HG03439 (cell line): ENCODE data around the gene RUNX2.
A peak's percentile ranks its signal among the peaks of the same experiment; 100 is the strongest.

Experiments
- ATAC-seq: cut with Tn5 transposase; IDR thresholded peaks from one replicate; pipeline ENCODE4 v1.9.1; 2021; ENCODE audit warnings: mild to moderate bottlenecking, moderate library complexity; ENCODE audit not compliant: unreplicated experiment

RUNX2 gene

DNA sequence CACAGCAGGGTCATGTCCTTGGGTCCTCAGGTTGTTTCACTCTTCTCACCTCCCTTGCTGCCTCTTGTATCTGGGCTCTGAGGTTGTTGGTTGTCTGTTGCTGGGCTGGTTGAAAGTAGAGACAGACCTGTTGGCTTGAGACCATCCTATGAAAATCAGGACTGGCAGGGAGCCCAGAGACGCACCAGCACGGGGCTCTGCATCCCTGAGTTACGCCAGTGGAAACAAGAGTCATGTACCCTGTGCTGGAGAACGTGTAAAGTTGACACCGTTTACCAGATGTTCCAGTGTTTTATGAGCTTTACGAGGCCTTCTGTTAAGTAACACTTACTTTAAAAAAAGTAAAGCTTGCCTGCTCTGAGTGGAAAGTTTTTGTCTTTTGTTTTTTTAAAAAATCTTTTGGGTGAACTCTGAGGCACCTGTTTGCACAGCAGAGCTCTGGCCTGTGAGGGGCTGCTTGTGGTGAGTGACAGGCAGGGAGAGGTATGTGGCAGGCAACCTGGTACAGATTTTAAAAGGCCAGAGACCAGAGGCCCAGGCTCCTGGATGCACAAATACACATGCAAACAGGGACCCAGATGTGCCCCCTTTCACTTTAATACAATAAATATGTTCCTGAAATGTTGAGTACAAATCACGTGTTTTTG is 309.6 kb downstream of the RUNX2 start:
- no peak for ATAC-seq

DNA sequence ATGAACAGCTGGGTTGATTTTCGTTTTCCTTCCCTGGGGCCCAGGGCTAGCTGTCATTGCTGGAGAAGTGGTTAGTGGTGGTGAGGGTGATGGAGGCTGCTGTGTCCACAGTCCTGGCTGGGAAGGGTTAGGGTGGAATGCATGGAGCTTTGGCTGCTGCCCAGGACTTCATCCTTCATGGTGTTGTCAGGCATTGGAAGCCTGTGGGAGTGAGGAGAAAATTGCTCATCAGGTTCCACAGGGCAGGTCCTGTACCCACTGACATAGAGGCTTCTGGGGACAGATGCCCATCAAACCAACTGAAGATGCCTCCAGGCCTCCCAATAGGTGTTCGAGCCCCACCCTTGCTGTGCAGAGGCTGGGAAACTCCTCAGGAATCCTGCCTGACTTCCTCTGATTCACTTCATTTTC is 312.0 kb downstream of the RUNX2 start:
- no peak for ATAC-seq

DNA sequence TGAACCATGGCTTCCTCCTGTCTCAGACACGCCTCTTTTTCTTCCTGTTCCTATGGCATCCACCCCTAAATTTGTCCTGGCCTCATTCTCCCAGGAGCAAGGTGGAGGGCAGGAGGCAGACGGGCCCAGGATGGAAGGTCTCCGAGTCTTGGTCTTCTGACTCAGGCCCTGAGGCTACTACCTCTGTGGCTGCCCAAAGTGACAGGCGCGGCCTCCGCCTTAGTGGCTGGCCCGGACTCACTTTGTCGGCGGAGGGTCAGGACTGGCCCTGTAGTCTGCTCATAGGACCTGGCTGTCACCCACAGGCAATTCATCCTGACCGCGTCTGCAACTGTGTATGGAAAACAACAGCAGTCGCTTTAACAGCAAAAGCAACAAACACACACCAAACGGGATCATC is 312.7 kb downstream of the RUNX2 start:
- no peak for ATAC-seq

DNA sequence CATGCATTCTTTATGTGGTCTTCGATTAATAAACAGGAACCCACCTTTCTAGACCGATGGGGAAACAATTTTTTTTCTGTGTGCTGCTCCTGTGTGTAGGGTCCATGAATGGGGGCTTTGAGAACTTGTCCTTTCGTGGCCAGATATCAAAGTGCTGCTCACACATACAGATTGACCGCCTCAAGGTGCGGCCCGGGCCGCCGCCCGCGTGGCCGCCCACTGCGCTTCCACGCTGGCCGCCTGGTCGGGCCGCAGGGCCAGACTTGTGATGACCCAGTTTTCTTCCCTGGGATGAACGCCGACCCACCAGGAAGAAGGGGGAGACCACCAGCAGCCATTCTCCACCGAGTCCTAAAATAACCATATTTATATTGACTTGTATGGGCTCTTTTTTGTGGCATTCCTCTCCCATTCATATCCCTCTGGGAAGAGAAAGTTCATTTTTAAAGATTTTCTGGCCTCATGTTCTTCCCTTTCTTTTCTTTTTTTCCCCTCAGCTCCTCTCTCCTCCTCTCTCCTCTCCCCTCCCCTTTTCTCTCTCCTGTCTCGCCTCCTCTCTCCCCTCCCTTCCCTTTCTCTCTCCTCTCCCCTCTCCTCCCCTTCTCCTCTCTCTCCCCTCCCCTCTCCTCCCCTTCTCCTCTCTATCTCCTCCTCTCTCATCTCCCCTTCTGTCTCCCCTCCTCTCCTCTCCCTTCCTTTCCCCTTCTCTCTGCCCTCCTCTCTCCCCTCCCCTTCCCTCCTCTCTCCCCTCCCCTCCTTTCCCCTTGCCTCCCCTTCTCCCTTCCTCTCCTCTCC is 314.4 kb downstream of the RUNX2 start:
- ATAC-seq, result no peak

DNA sequence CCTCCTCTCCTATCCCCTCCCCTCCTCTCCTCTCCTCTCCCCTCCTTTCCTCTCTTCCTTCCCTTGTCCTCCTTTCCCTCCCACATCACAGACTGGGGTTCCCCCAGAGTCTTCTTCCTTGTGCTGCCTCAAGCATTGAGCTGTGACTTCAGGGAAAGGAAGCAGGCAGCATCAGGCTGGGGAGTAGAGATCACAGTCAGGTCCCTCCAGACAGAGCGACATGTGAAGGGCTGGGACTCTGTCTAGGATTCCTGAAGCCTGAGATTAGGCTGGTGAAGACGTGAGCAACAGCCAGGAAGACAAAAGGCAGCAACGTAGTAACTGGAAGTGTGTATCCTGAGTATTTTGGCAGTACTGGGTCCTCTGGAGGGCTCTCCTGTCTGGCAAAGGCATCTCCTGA is 315.0 kb downstream of the RUNX2 start:
- no peak for ATAC-seq

DNA sequence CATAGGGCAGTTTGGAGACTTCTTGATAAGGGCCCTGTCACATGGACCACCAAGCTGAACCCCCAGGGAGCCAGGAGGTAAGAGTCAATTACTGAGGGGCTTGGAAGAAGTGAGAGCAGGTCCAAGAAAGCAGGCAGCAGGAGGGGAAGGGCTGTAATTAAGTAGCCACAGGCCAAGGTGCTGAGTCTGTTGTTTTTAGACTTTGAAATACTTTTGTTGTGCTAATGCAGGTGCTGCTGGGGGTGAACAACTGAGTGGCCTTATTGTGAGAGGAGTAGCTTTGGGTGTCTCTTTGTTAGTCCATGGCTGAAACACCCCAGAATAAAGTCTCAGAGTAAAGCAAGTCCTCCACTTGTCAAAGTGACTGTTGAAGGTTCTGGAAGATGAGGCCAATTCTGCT is 316.6 kb downstream of the RUNX2 start:
- ATAC-seq, result no peak

DNA sequence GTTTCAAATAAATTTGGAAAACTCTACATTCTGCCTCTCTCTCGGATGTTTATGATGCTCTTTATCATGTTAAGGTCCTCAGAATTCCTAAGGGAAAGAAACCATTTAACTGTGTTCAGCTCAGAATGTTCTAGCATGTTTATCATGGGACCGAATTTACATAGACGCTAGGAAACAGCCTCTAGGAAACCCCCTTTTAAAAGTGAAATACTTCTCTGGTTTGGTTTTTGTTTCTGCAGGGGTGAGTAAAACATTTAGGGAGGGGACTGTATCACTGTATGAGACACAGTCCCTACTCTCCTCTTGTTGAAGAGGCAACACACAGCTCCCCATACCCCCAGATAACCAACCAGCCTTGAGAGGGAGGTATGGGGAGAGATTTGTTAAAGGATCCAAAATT is 317.2 kb downstream of the RUNX2 start:
- peak; percentile 79 for ATAC-seq

DNA sequence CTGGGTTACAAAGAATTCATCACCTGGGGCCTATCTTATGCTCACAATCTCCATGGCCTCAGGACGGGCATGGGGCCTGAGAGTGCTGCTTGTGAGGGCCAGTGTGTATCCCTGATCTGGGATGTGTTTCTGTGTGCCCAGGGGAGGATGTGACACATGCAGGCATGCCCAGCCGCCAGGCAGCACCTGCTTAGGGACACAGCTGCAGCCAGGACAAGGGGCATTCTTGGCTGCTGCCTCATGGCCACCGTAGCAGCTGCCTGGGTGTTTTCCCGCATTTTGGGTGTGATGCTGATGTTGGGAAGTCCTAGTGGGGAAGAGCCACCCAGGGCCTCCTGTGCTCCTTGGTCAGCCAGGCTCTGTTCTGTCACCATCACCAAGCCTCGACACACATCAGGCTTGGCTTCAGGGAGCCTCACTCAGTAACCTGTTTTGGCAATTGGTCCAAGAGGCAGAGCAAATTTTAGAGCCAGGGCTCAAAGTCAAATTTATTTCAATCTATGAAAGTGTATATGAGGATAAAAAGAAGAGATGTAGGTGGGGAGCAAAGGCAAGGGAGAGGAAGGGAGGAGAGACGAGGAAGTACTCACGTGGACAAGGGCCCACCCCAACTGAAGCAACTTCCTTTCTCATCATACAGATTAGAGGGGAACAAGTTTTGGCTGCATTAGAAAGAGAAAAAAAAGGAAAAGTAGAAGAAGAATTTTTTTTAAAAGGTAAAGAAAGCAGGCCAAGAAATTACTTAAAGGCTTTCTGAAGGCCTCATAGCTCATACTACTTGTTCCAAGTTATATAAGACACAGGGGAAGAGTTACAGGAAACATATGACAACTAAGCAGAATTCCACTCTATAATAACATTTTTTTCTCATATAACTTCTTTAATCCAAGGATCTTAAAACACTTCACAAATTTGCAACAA is 319.5 kb downstream of the RUNX2 start:
- ATAC-seq, result no peak

DNA sequence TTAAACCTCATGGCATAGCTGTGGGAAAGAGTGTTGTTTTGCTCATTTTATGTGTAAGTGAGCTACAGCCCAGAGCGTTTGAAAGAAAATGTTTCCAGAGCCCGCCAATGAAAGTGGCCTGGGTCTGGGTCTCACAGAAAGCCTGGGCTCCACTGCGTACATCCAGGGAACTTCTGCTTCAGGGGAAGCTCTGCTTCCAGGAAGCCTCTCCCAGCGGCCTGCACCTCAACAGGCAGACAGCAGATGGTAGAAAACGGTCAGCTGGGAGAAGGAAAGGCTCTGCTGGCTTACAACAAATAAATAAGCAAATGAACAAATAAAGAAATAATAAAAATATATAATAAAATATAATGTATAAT is 320.1 kb downstream of the RUNX2 start:
- ATAC-seq, result no peak

DNA sequence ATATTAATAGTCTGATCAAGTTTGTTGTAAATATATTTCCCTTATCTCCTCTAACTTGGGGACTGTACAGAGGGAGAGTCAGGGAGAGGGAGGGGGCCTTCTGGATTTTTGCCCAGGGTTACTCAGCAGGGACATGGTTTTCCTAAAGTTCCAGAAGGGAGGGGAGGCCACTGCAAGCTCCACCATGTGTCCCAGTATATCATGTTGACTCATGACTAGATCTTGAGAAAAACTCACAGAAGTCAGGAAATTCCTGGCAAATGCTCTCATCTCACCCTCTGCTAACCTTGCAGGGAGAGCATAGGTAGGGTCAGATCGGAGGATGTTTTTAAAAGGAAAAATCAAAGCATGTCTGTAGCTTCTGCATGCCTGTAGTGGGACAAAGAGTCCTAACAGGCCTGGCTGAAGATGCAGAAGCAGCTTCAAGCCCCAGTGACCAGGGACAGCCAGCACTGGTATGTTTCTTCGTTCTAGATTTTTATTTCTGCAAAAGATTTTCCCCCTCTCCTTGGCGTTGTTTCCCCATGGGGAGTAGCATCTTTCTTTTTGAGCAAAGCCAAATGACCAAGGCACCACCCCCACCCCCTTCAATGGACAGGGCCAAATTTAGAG is 322.5 kb downstream of the RUNX2 start:
- ATAC-seq, result no peak

DNA sequence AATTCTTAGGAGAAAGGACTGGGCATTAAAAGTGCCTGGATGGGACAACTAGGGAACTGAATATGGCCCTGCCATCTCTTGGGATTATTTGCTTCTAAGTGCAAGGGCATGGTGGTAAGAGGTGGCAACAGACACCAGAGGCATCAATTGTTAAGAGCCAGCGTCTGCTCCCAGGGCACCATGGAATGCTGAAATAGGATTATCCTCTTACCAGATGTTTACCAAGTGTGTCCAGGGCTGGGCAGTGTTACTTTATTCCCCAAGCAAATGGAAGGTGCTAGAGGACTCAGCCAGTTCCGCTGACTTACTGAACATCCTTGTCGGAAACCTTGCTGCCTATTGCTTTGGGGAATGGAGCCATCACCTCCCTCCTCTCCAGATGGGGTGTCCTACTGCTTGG is 323.2 kb downstream of the RUNX2 start:
- no peak for ATAC-seq

DNA sequence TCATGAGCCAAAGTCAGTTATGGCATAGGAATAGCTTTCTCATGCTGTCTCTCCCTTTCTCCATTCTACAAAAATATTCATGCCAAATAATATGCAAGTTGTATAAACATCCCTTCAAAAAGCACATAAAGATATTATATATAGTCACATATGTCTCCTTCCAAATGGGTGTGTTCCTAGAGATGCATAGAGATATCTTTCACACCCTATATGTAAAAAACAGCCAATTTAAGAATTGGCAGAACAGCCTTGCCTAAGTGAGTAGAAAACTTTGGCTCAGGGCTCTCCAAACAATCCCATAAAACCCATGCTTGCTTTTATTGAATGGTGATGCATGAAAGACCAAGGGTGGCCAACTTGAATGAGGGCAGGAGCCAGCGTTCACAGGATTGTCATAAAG is 324.3 kb downstream of the RUNX2 start:
- no peak for ATAC-seq

DNA sequence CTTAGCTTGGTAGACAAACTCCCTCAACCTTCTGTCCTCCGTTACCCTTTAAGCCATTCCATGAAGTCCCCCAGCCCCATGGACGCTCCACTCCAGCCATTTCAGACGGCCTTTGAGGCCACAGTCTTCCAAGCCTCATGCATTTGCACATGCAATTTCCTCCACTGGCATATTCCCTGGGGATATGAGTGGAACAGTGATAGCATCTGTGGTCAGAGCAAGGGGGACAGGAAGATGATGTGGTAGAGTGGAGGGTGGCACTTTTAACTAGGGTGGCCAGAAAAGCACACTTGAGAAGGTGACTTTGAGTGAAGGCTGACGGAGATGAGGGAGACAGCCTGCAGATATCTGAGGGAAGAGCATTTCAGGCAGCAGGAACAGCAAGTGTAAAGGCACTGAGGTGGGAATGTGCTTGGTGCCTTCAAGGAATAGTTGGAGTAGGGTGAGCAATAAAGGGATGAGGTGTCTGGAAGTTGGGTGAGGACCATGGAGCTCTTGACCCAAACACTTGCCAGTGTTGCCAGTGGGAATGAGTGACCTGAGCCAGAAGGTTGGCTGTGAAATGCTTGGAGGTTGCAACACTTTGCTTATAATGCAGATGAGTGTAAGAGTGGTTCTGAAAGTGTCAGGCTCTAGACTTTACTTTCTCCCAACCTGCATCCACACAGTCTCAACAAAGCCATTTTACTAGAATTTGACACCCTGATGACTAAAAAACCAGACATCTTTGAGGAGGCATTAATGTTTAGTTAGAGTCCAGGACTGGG is 325.2 kb downstream of the RUNX2 start:
- no peak for ATAC-seq

DNA sequence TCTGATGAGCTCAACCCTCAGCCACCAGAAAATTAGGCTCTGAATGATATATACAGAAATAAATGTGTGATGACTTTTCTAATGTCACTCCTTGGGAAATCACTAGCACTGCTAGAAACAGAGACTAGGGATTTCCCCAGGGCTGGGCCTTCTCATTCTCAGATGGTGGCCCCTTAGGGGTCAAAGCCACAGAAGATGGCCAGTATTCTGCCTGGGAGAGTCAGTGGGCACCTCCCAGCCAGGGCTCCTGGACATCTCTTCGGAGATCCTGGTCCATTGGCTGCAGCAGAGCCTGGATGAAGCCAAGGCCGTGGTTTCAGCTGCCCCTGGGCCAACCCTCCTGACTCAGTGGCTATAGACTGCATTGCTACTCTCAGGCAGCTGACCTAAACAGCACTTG is 326.5 kb downstream of the RUNX2 start:
- ATAC-seq, result no peak

DNA sequence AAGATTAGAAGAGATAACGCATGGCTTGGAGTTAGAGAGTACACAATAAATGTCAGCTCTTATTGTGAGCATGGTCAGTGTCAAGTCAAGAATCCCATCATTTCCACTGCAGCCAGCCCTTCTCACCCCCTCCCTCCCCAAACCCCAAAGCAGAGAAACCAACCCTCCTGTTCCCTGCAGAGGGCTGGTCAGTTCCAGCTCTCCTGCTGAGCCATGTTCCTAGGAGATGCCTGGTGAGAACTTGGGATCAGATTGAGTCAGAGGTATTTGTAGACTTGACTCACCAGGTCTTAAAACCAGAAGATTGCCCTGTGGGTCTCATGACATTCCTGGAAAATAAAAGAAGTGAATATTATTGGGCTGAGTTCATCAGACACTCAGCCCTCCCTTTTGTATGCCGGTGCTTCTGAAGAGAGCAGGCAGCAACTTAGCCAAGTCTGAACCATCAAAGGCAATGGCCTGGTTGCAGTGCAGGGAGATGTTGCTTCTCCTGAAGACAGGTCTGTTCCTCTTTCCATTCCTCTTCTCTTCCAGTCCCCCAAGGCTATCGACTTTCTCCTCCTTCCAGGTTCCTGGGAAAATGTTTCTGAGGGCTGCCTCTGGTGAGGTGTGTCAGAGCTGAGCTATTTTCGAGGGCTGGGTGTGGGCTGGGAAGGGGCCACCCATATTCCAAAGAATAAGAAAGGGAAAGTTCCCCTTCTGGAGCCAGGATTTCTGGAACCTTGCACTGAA is 327.8 kb downstream of the RUNX2 start:
- ATAC-seq, result no peak

DNA sequence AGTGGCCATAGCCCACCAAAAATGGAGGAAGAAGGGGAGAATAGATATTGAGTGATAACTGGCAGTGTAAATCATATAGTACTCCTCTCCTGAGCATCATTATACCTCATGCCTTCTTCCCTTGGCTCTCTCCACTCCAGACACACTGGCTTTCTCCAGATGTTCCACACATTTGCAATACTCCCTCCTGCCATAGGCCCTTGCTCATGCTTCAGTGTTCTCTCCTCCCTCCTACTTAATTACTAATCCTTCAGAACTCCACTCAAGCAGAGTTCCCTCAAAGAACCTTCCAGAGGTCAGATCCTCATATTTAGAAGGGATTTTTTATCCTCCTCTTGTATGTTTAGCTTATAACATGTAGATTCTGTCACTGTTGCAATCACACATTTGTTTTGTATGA is 329.1 kb downstream of the RUNX2 start:
- no peak for ATAC-seq

DNA sequence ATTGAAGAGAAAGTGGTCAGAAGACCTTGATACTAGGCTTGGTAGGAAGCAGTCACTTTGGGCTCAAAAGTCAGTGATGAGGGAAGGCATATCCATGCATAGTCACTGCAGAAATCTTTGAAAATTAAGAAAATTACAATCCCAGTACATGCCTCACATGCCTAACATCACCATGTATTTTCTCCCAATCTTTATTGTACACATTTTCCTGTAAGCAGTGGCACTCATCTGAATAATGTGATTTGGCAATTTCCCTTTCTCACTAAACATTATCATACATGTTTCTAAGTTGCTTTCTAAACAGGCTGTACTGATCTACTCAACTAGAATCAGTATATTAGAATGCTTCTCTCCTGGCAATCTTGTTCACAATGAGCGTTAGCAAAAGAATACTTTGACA is 330.3 kb downstream of the RUNX2 start:
- no peak for ATAC-seq

DNA sequence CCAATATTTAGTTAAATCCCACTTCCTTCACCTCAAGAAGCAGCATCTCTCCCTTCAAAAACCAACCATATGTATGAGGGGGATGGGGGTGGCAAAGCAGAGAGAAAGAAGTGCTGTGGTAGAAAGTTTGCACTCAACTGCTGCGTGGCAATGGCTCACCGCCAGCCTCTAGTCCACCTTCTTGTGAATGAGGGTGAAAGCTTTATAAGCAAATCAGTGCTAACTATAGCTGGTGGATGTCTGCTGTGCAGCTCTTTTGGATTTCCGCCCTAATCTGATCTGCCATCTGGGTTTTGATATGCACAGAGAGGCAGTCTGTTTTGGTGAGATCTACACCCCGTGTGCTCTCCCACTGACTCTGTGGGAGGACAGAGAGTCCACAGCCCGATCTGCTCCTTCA is 330.8 kb downstream of the RUNX2 start:
- ATAC-seq, result no peak

DNA sequence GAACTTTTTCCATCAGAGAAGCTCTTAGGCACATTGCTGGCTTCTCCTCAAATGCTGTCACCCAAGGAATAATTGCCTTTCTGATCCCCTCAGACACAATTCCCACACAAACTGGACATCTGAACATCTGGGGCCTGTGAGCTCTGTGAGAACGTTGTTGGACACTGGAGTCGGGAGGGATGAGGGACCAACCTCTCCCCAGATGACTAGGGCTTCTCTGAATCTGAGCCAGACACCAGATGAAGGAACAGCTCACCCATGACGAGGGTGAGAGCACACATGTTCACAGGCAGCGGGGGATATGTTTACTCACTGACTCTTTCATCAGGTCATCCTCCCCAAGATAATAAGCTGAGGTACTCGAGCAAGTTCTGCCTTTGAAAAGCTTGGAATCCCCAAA is 333.5 kb downstream of the RUNX2 start:
- no peak for ATAC-seq
